ENCODE data around the gene FGD2. TPM values are rescaled to one million over a fixed set of nuclear protein-coding genes. Genes with fewer than 3 reads are reported as not detected.

The FGD2 gene
- total RNA-seq, 1 experiment from 2014 or later: 0.10 TPM

GRCh38 chr6:37022135-37022863 lies 16.8 kb downstream of the FGD2 start:
- RAD21 ChIA-PET (ENCODE audit: low non-redundant PET in 1 of 2, low total read pairs in 2 of 2, uncharacterized antibody in 2 of 2, unreplicated experiment in 2 of 2): interaction anchor here (0.9 to 2.1 kb wide), 6 partner anchors 150 to 188 kb away, joined by 3 to 8 read pairs (median 5); no protein-coding TSS in a partner anchor

More at GRCh38 chr6:37022135-37022863, 16.8 kb downstream of the FGD2 start:
- H3K9me2 ChIP-seq (ENCODE audit: insufficient read depth): no peaks in the 10 kb centered on the region
- no peak overlapping the region for H3K27ac ChIP-seq (ENCODE audit: low read depth, low read length)
- no peak overlapping the region for H2AFZ ChIP-seq (ENCODE audit: low read depth, low read length, poor library complexity, severe bottlenecking)
- no peak for DNase-seq (ENCODE audit: low read depth, low spot score)
- no peaks in the 10 kb centered on the region for H3K9me3 ChIP-seq (ENCODE audit: control insufficient read depth in 1 of 2, insufficient read depth in 1 of 2, low read depth in 1 of 2, low read length in 2 of 2)
- peaks cover 39 to 72% of the 10 kb centered on the region in 2 experiments for H3K4me1 ChIP-seq (ENCODE audit: control insufficient read depth in 1 of 2, insufficient read depth in 2 of 2, low read length in 2 of 2)
- no peak overlapping the region for H3K4me3 ChIP-seq (replicated peaks in 1 of 2; ENCODE audit: low read depth in 1 of 2, low read length in 2 of 2)
- peak overlapping the region; percentile 20; the same call in 1 of the 2 replicates for H3K4me2 ChIP-seq (ENCODE audit: low read length)
- no peaks in the 10 kb centered on the region for H3K36me3 ChIP-seq (ENCODE audit: control insufficient read depth in 1 of 2, insufficient read depth in 2 of 2, low read length in 2 of 2)
- intact Hi-C loops (cut with micrococcal nuclease): no loop called here
- no peak for TF ChIP-seq EZH2 (IDR thresholded peaks at IDR 0.05)
- TF ChIP-seq, protein P1, sequence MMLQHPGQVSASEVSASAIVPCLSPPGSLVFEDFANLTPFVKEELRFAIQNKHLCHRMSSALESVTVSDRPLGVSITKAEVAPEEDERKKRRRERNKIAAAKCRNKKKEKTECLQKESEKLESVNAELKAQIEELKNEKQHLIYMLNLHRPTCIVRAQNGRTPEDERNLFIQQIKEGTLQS (IDR thresholded peaks at IDR 0.05): no peak
- no peak for TF ChIP-seq CEBPB (IDR thresholded peaks at IDR 0.05; ENCODE audit: low read depth)
- no peak for TF ChIP-seq TCF7L2 (IDR thresholded peaks at IDR 0.05; ENCODE audit: borderline replicate concordance, extremely low read depth, insufficient read depth, insufficient read length)
- TF ChIP-seq REST (IDR thresholded peaks at IDR 0.05; ENCODE audit: low read depth): no peak
- TF ChIP-seq MAX (IDR thresholded peaks at IDR 0.05): no peak
- no peak for TF ChIP-seq SP1 (IDR thresholded peaks at IDR 0.05; ENCODE audit: low read depth)
- no peak for TF ChIP-seq EGR1 (IDR thresholded peaks at IDR 0.05; ENCODE audit: low read depth)
- no peak for TF ChIP-seq CBX3 (IDR thresholded peaks at IDR 0.05; ENCODE audit: low read depth)
- H4K20me1 ChIP-seq (ENCODE audit: insufficient read depth): no peaks in the 10 kb centered on the region
- BruUV-seq (replicated peaks): no TSS peak
- no peaks in the 10 kb centered on the region for H3K27me3 ChIP-seq (ENCODE audit: insufficient read depth, low read length)
- H3K9ac ChIP-seq (ENCODE audit: low read length): no peak overlapping the region
- H3K79me2 ChIP-seq (ENCODE audit: insufficient read depth, low read length): no peaks in the 10 kb centered on the region
- ATAC-seq: no peak
- CTCF ChIA-PET: interaction anchor here (0.8 to 13.9 kb wide), 8 partner anchors 29 to 669 kb away, joined by 3 to 331 read pairs (median 4); partner anchors contain the start of gene PIM1
- POLR2A ChIA-PET: interaction anchor here (2.0 kb wide), 1 partner anchor 188 kb away, joined by 5 read pairs; no protein-coding TSS in a partner anchor
